ENCODE measurements around the gene TEX51. TPM values are rescaled to one million over a fixed set of nuclear protein-coding genes. Genes with fewer than 3 reads are reported as not detected.

Gene TEX51
- total and polyA plus RNA-seq, 2 of the 4 experiments (the other 2 are of a cell fraction), result not detected

DNA sequence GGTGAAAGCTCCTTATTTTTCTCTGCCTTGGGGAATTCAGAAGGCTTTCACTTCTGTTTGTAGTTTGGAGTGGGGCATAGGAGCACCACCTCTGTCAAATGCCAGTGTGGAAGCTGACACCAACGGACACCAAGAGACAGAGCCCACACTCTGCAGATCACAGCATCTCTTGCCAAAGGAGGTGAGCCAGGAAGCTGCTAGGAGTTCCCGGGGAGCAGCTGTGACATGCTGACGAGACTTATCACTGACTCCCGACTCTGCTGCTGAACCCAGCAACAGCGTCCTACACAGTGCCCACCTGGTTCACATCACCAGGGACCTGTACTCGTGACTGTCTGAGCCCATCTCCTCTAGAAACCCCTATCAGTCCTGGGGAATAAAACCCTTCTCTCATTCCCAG lies 8.1 kb downstream of the TEX51 start:
- Histone ChIP-seq H3K4ac (ENCODE audit: low read depth, low read length) (no peak overlapping the region), H4K5ac (ENCODE audit: low read depth, low read length) (no peak overlapping the region), H2AK9ac (replicated peaks; ENCODE audit: low read depth, low read length, poor library complexity) (no peak overlapping the region), H3K9me3 (ENCODE audit: control insufficient read depth, insufficient read depth, low read length) (no peaks in the 10 kb centered on the region), H3K4me2 (ENCODE audit: low read depth, low read length) (no peak overlapping the region), H3K56ac (ENCODE audit: extremely low read depth, insufficient read depth, low read length) (no peak overlapping the region), H2AFZ (replicated peaks; ENCODE audit: low read length, poor library complexity) (no peak overlapping the region), H2BK15ac (ENCODE audit: low read depth, low read length) (no peak overlapping the region), H3K4me1 (ENCODE audit: control insufficient read depth, insufficient read depth, low read length) (no peaks in the 10 kb centered on the region), H3K9ac (ENCODE audit: low read depth, low read length) (no peak overlapping the region), H2AK5ac (ENCODE audit: low read depth, low read length) (no peak overlapping the region), H3K27ac (ENCODE audit: insufficient read depth, low read length) (no peak overlapping the region), H3K18ac (ENCODE audit: low read depth, low read length) (no peak overlapping the region), H2BK20ac (ENCODE audit: low read depth, low read length) (no peak overlapping the region), H4K8ac (ENCODE audit: low read depth in 2 of 2, low read length in 2 of 2) (no peak overlapping the region), H3K14ac (replicated peaks; ENCODE audit: low read depth, low read length) (no peak overlapping the region), H3K36me3 (ENCODE audit: control insufficient read depth, insufficient read depth, low read length) (no peaks in the 10 kb centered on the region), H3K23ac (ENCODE audit: low read depth, low read length) (no peak overlapping the region), H3K79me1 (ENCODE audit: low read depth in 1 of 2, low read length in 2 of 2) (no peaks in the 10 kb centered on the region), H4K91ac (ENCODE audit: insufficient read depth, low read depth, low read length) (no peak overlapping the region), H4K20me1 (ENCODE audit: insufficient read depth, low read length) (no peaks in the 10 kb centered on the region), H2BK5ac (ENCODE audit: low read depth, low read length, poor library complexity, severe bottlenecking) (no peak overlapping the region), H3K4me3 (ENCODE audit: insufficient read depth, low read depth, low read length) (no peak overlapping the region), H3K9me1 (ENCODE audit: insufficient read depth, low read length) (no peaks in the 10 kb centered on the region), H3K27me3 (ENCODE audit: control insufficient read depth, insufficient read depth, low read length) (peaks cover 11% of the 10 kb centered on the region; the same call in 1 of the 2 replicates), H2BK120ac (ENCODE audit: low read depth, low read length) (no peak overlapping the region)
- DNase-seq, result no peak
- no peak for ATAC-seq (ENCODE audit: low read depth)
- dilution Hi-C loops (cut with HindIII; ENCODE audit: low sequenced_read_pairs, unreplicated experiment), result no loop called here
- TF ChIP-seq MXI1 (IDR thresholded peaks at IDR 0.05; ENCODE audit: borderline replicate concordance, low read depth, low read length) (no peak), SMC3 (IDR thresholded peaks at IDR 0.05; ENCODE audit: low read depth, low read length) (no peak), RFX5 (IDR thresholded peaks at IDR 0.05; ENCODE audit: low read depth, low read length) (no peak), NFE2L2 (IDR thresholded peaks at IDR 0.05; ENCODE audit: low read depth, low read length) (no peak), FOS (IDR thresholded peaks at IDR 0.05; ENCODE audit: low read depth, low read length) (no peak), CHD1 (IDR thresholded peaks at IDR 0.05; ENCODE audit: low read depth, low read length) (no peak), MAZ (IDR thresholded peaks at IDR 0.05; ENCODE audit: borderline replicate concordance, low read depth, low read length) (no peak), USF2 (IDR thresholded peaks at IDR 0.05; ENCODE audit: low read depth, low read length) (no peak), MAFK (IDR thresholded peaks at IDR 0.05; ENCODE audit: low read depth, low read length) (no peak), BHLHE40 (IDR thresholded peaks at IDR 0.05; ENCODE audit: low read depth, low read length) (no peak), CEBPB (IDR thresholded peaks at IDR 0.05; ENCODE audit: low read depth, low read length) (no peak), RCOR1 (IDR thresholded peaks at IDR 0.05; ENCODE audit: insufficient replicate concordance, low read length) (no peak)
- TF ChIP-seq, protein P1, sequence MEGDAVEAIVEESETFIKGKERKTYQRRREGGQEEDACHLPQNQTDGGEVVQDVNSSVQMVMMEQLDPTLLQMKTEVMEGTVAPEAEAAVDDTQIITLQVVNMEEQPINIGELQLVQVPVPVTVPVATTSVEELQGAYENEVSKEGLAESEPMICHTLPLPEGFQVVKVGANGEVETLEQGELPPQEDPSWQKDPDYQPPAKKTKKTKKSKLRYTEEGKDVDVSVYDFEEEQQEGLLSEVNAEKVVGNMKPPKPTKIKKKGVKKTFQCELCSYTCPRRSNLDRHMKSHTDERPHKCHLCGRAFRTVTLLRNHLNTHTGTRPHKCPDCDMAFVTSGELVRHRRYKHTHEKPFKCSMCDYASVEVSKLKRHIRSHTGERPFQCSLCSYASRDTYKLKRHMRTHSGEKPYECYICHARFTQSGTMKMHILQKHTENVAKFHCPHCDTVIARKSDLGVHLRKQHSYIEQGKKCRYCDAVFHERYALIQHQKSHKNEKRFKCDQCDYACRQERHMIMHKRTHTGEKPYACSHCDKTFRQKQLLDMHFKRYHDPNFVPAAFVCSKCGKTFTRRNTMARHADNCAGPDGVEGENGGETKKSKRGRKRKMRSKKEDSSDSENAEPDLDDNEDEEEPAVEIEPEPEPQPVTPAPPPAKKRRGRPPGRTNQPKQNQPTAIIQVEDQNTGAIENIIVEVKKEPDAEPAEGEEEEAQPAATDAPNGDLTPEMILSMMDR (conservative IDR thresholded peaks at IDR 0.05; ENCODE audit: low read depth, low read length), result no peak
- TF ChIP-seq, protein P2, sequence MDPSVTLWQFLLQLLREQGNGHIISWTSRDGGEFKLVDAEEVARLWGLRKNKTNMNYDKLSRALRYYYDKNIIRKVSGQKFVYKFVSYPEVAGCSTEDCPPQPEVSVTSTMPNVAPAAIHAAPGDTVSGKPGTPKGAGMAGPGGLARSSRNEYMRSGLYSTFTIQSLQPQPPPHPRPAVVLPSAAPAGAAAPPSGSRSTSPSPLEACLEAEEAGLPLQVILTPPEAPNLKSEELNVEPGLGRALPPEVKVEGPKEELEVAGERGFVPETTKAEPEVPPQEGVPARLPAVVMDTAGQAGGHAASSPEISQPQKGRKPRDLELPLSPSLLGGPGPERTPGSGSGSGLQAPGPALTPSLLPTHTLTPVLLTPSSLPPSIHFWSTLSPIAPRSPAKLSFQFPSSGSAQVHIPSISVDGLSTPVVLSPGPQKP (IDR thresholded peaks at IDR 0.05; ENCODE audit: borderline replicate concordance, low read depth, low read length), result no peak
- BruUV-seq (replicated peaks), result no TSS peak
- in situ Hi-C loops (cut with MboI; ENCODE audit: low sequenced_read_pairs), result no loop called here
- 6% methylated on average over 2 of the region's 6 CpGs; no CpG with 5 or more reads in 1 of the 2 experiments for WGBS, 2 experiments (ENCODE audit: extremely low coverage in 2 of 2, insufficient read length in 1 of 2)
- CTCF ChIA-PET, result no interaction called here
- intact Hi-C loops (cut with micrococcal nuclease), result no loop called here
- POLR2A ChIA-PET (ENCODE audit: unreplicated experiment), result no interaction called here

Data from IMR-90 (cell line).